ENCODE data around the gene HIVEP3. TPM values are rescaled to one million over a fixed set of nuclear protein-coding genes. Genes with fewer than 3 reads are reported as not detected.

Gene HIVEP3
- total RNA-seq, 1 donor from 2014 or later = 8.9 TPM

GRCh38 chr1:41533731-41534080 is 385.0 kb downstream of the HIVEP3 start:
- Histone ChIP-seq H3K9me3 (ENCODE audit: insufficient read depth, low read depth, low read length) (no peaks in the 10 kb centered on the region), H3K27ac (ENCODE audit: low read depth, low read length) (no peak overlapping the region), H3K27me3 (ENCODE audit: insufficient read depth, low read length) (no peaks in the 10 kb centered on the region), H3K4me2 (ENCODE audit: low read length) (no peak overlapping the region), H3K9ac (ENCODE audit: low read length) (no peak overlapping the region), H2AFZ (ENCODE audit: low read depth, low read length) (no peak overlapping the region), H3K4me1 (ENCODE audit: insufficient read depth, low read length) (peaks cover 20% of the 10 kb centered on the region), H3K36me3 (ENCODE audit: insufficient read depth, low read length) (no peaks in the 10 kb centered on the region), H3K79me2 (ENCODE audit: insufficient read depth, low read length) (no peaks in the 10 kb centered on the region), H4K20me1 (ENCODE audit: insufficient read depth, low read length) (peaks cover 35% of the 10 kb centered on the region), H3K4me3 (ENCODE audit: insufficient read depth, low read depth, low read length) (no peak overlapping the region)
- H3K27ac Mint-ChIP-seq (ENCODE audit: unreplicated experiment) = no peak overlapping the region
- no peak for FAIRE-seq
- TF ChIP-seq EZH2 (IDR thresholded peaks at IDR 0.05; ENCODE audit: insufficient read depth, low read length) (no peak), CTCF (IDR thresholded peaks at IDR 0.05; ENCODE audit: insufficient read depth, low read depth, low read length) (no peak)
- H3K27me3 Mint-ChIP-seq (ENCODE audit: low read depth, unreplicated experiment) = peaks cover 54% of the 10 kb centered on the region
- peaks cover 6% of the 10 kb centered on the region for H3K9me3 Mint-ChIP-seq (ENCODE audit: unreplicated experiment)
- H3K4me1 Mint-ChIP-seq (ENCODE audit: low read depth, unreplicated experiment) = peaks cover 6% of the 10 kb centered on the region
- no peak for DNase-seq (ENCODE audit: low read depth)
- peaks cover 15% of the 10 kb centered on the region for H3K36me3 Mint-ChIP-seq (ENCODE audit: low read depth, unreplicated experiment)
- H3K4me3 Mint-ChIP-seq (ENCODE audit: unreplicated experiment) = no peak overlapping the region

GRCh38 chr1:41533016-41533730 is 385.5 kb downstream of the HIVEP3 start:
- no peak for FAIRE-seq
- Mint-ChIP-seq H3K36me3 (ENCODE audit: low read depth, unreplicated experiment) (peaks cover 15% of the 10 kb centered on the region), H3K9me3 (ENCODE audit: unreplicated experiment) (peaks cover 6% of the 10 kb centered on the region), H3K27me3 (ENCODE audit: low read depth, unreplicated experiment) (peaks cover 51% of the 10 kb centered on the region), H3K4me3 (ENCODE audit: unreplicated experiment) (no peak overlapping the region), H3K4me1 (ENCODE audit: low read depth, unreplicated experiment) (peaks cover 5% of the 10 kb centered on the region), H3K27ac (ENCODE audit: unreplicated experiment) (no peak overlapping the region)
- peaks cover 15% of the 10 kb centered on the region for H3K4me1 ChIP-seq (ENCODE audit: insufficient read depth, low read length)
- DNase-seq (ENCODE audit: low read depth) = no peak
- H4K20me1 ChIP-seq (ENCODE audit: insufficient read depth, low read length) = peaks cover 34% of the 10 kb centered on the region
- no peaks in the 10 kb centered on the region for H3K79me2 ChIP-seq (ENCODE audit: insufficient read depth, low read length)
- no peak overlapping the region for H3K9ac ChIP-seq (ENCODE audit: low read length)
- no peak overlapping the region for H3K4me3 ChIP-seq (ENCODE audit: insufficient read depth, low read depth, low read length)
- no peaks in the 10 kb centered on the region for H3K27me3 ChIP-seq (ENCODE audit: insufficient read depth, low read length)
- no peak for TF ChIP-seq EZH2 (IDR thresholded peaks at IDR 0.05; ENCODE audit: insufficient read depth, low read length)
- TF ChIP-seq CTCF (IDR thresholded peaks at IDR 0.05; ENCODE audit: insufficient read depth, low read depth, low read length) = no peak
- no peak overlapping the region for H2AFZ ChIP-seq (ENCODE audit: low read depth, low read length)
- H3K9me3 ChIP-seq (ENCODE audit: insufficient read depth, low read depth, low read length) = no peaks in the 10 kb centered on the region
- H3K4me2 ChIP-seq (ENCODE audit: low read length) = no peak overlapping the region
- no peak overlapping the region for H3K27ac ChIP-seq (ENCODE audit: low read depth, low read length)
- H3K36me3 ChIP-seq (ENCODE audit: insufficient read depth, low read length) = no peaks in the 10 kb centered on the region

All from astrocyte (in vitro differentiated cells and primary cell).